HEK293 (cell line): ENCODE measurements around the gene GARRE1.
A peak's percentile ranks its signal among the peaks of the same experiment; 100 is the strongest.

Experiments
- CTCF ChIP-seq: fragments of 450-650 bp; formaldehyde crosslinking; IDR thresholded peaks from 2 replicates; pipeline ENCODE4 v1.5.1; 2016; ENCODE audit warnings: missing biosample characterization, missing genetic modification characterization
- FEZF1 ChIP-seq: fragments of 450-650 bp; formaldehyde crosslinking; IDR thresholded peaks from 2 replicates; pipeline ENCODE4 v1.5.1; 2016; ENCODE audit warnings: missing biosample characterization, missing genetic modification characterization
- HOXD13 ChIP-seq: sonication (generic); formaldehyde crosslinking; IDR thresholded peaks from 2 replicates; pipeline ENCODE4 v1.8.0; 2022; ENCODE audit warnings: missing genetic modification reagents, borderline replicate concordance
- MEIS1 ChIP-seq: sonication (generic); formaldehyde crosslinking; IDR thresholded peaks from 2 replicates; pipeline ENCODE4 v1.8.1; 2022; ENCODE audit warnings: missing genetic modification reagents, mild to moderate bottlenecking, borderline replicate concordance
- PRDM10 ChIP-seq: fragments of 450-650 bp; formaldehyde crosslinking; IDR thresholded peaks from 2 replicates; pipeline ENCODE4 v1.5.1; 2016; ENCODE audit warnings: missing biosample characterization, missing genetic modification characterization
- PRDM4 ChIP-seq: fragments of 450-650 bp; formaldehyde crosslinking; IDR thresholded peaks from 2 replicates; pipeline ENCODE4 v1.5.1; 2017; ENCODE audit warnings: missing biosample characterization, missing genetic modification characterization
- PRDM6 ChIP-seq: fragments of 450-650 bp; formaldehyde crosslinking; IDR thresholded peaks from 2 replicates; pipeline ENCODE4 v1.5.1; 2017; ENCODE audit warnings: missing biosample characterization, missing genetic modification characterization
- ZNF16 ChIP-seq: fragments of 450-650 bp; formaldehyde crosslinking; IDR thresholded peaks from 2 replicates; pipeline ENCODE4 v1.5.1; 2016; ENCODE audit warnings: low read depth, missing biosample characterization, missing genetic modification characterization
- ZNF2 ChIP-seq: fragments of 450-650 bp; formaldehyde crosslinking; IDR thresholded peaks from 2 replicates; pipeline ENCODE4 v1.5.1; 2016; ENCODE audit warnings: missing biosample characterization, missing genetic modification characterization
- ZNF221 ChIP-seq: fragments of 450-650 bp; formaldehyde crosslinking; IDR thresholded peaks from 2 replicates; pipeline ENCODE4 v1.5.1; 2017; ENCODE audit warnings: missing biosample characterization, missing genetic modification characterization, borderline replicate concordance
- ZNF266 ChIP-seq: fragments of 450-650 bp; formaldehyde crosslinking; IDR thresholded peaks from 2 replicates; pipeline ENCODE4 v1.5.1; 2016; ENCODE audit warnings: missing biosample characterization, missing genetic modification characterization, low read depth
- ZNF274 ChIP-seq, 2 experiments: fragments of 200-500 bp in 1 of 2; fragments of 450-650 bp in 1 of 2; sonication (Bioruptor generic) in 1 of 2; formaldehyde crosslinking in 1 of 2; IDR thresholded peaks; 2 replicates each; pipeline versions ENCODE4 v1.5.1 to v1.6.1; 2014 to 2016; ENCODE audit warnings: borderline replicate concordance in 1 of 2, inconsistent platforms in 1 of 2, low read length in 1 of 2, missing biosample characterization in 1 of 2, missing genetic modification characterization in 1 of 2
- ZNF394 ChIP-seq: fragments of 450-650 bp; formaldehyde crosslinking; IDR thresholded peaks from 2 replicates; pipeline ENCODE4 v1.5.1; 2016; ENCODE audit warnings: missing biosample characterization, missing genetic modification characterization, mild to moderate bottlenecking, moderate library complexity, borderline replicate concordance
- ZNF473 ChIP-seq: fragments of 450-650 bp; formaldehyde crosslinking; IDR thresholded peaks from 2 replicates; pipeline ENCODE4 v1.5.1; 2017; ENCODE audit warnings: missing biosample characterization, missing genetic modification characterization
- ZNF548 ChIP-seq: fragments of 450-650 bp; formaldehyde crosslinking; IDR thresholded peaks from 2 replicates; pipeline ENCODE4 v1.5.1; 2016; ENCODE audit warnings: missing biosample characterization, missing genetic modification characterization
- ZNF580 ChIP-seq: fragments of 450-650 bp; formaldehyde crosslinking; IDR thresholded peaks from 2 replicates; pipeline ENCODE4 v1.5.1; 2016; ENCODE audit warnings: missing biosample characterization, missing genetic modification characterization
- ZNF664 ChIP-seq: fragments of 450-650 bp; formaldehyde crosslinking; IDR thresholded peaks from 2 replicates; pipeline ENCODE4 v1.5.1; 2016; ENCODE audit warnings: missing biosample characterization, missing genetic modification characterization
- ZNF747 ChIP-seq: fragments of 450-650 bp; formaldehyde crosslinking; IDR thresholded peaks from 2 replicates; pipeline ENCODE4 v1.5.1; 2016; ENCODE audit warnings: missing biosample characterization, missing genetic modification characterization
- ZNF776 ChIP-seq: fragments of 450-650 bp; formaldehyde crosslinking; IDR thresholded peaks from 2 replicates; pipeline ENCODE4 v1.5.0; 2017; ENCODE audit warnings: missing biosample characterization, missing genetic modification characterization, borderline replicate concordance
- ZXDB ChIP-seq: fragments of 450-650 bp; formaldehyde crosslinking; IDR thresholded peaks from 2 replicates; pipeline ENCODE4 v1.5.1; 2016; ENCODE audit warnings: missing biosample characterization, missing genetic modification characterization
- TF ChIP-seq, protein P1 (sequence below): fragments of 450-650 bp; formaldehyde crosslinking; IDR thresholded peaks from 2 replicates; pipeline ENCODE4 v1.5.1; 2016; ENCODE audit warnings: missing biosample characterization, missing genetic modification characterization
- TF ChIP-seq, protein P2 (sequence below): fragments of 450-650 bp; formaldehyde crosslinking; IDR thresholded peaks from 2 replicates; pipeline ENCODE4 v1.5.1; 2017; ENCODE audit warnings: missing biosample characterization, missing genetic modification characterization
- TF ChIP-seq, protein P3 (sequence below): fragments of 450-650 bp; formaldehyde crosslinking; IDR thresholded peaks from 2 replicates; pipeline ENCODE4 v1.5.1; 2016; ENCODE audit warnings: missing biosample characterization, missing genetic modification characterization

The GARRE1 gene

GRCh38 chr19:34214040-34214439 lies 40.3 kb upstream of the GARRE1 start (continued):
- TF ChIP-seq ZNF473 (tag by site-specific recombination) (no peak), ZNF266 (peak; percentile 98), ZNF776 (tag by site-specific recombination) (no peak), FEZF1 (tag by site-specific recombination) (peak; percentile 70), ZXDB (tag by site-specific recombination) (peak; percentile 90), ZNF274 (IDR thresholded peaks at IDR 0.05; ENCODE audit: low read length) (no peak), ZNF274 (tag by site-specific recombination; IDR thresholded peaks at IDR 0.05; ENCODE audit: borderline replicate concordance) (no peak), ZNF16 (tag by site-specific recombination) (no peak), ZNF548 (tag by site-specific recombination) (no peak), ZNF2 (tag by site-specific recombination) (no peak), HOXD13 (no peak), PRDM4 (tag by site-specific recombination) (peak; percentile 47; the same call in 1 of the 2 replicates), CTCF (no peak), PRDM6 (tag by site-specific recombination) (peak; percentile 15; the same call in 1 of the 2 replicates), MEIS1 (CRISPR knock-in tag) (no peak), PRDM10 (tag by site-specific recombination) (no peak), ZNF221 (tag by site-specific recombination) (peak; percentile 77; the same call in 1 of the 2 replicates), ZNF664 (tag by site-specific recombination) (peak; percentile 91), ZNF580 (tag by site-specific recombination) (peak; percentile 88; the same call in 1 of the 2 replicates), ZNF394 (tag by site-specific recombination) (peak; percentile 97), ZNF747 (tag by site-specific recombination) (no peak)
- TF ChIP-seq, protein P1, sequence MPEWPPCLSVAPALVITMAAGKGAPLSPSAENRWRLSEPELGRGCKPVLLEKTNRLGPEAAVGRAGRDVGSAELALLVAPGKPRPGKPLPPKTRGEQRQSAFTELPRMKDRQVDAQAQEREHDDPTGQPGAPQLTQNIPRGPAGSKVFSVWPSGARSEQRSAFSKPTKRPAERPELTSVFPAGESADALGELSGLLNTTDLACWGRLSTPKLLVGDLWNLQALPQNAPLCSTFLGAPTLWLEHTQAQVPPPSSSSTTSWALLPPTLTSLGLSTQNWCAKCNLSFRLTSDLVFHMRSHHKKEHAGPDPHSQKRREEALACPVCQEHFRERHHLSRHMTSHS (tag by site-specific recombination) = no peak
- TF ChIP-seq, protein P2, sequence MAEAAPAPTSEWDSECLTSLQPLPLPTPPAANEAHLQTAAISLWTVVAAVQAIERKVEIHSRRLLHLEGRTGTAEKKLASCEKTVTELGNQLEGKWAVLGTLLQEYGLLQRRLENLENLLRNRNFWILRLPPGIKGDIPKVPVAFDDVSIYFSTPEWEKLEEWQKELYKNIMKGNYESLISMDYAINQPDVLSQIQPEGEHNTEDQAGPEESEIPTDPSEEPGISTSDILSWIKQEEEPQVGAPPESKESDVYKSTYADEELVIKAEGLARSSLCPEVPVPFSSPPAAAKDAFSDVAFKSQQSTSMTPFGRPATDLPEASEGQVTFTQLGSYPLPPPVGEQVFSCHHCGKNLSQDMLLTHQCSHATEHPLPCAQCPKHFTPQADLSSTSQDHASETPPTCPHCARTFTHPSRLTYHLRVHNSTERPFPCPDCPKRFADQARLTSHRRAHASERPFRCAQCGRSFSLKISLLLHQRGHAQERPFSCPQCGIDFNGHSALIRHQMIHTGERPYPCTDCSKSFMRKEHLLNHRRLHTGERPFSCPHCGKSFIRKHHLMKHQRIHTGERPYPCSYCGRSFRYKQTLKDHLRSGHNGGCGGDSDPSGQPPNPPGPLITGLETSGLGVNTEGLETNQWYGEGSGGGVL (tag by site-specific recombination) = no peak
- TF ChIP-seq, protein P3, sequence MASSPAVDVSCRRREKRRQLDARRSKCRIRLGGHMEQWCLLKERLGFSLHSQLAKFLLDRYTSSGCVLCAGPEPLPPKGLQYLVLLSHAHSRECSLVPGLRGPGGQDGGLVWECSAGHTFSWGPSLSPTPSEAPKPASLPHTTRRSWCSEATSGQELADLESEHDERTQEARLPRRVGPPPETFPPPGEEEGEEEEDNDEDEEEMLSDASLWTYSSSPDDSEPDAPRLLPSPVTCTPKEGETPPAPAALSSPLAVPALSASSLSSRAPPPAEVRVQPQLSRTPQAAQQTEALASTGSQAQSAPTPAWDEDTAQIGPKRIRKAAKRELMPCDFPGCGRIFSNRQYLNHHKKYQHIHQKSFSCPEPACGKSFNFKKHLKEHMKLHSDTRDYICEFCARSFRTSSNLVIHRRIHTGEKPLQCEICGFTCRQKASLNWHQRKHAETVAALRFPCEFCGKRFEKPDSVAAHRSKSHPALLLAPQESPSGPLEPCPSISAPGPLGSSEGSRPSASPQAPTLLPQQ (tag by site-specific recombination) = no peak
